Loucy (cell line): Measurements from ENCODE around the gene SLC26A9.

Source experiments
- H2AFZ ChIP-seq: fragments of 200-600 bp; sonication (generic); 2 replicates; pipeline ENCODE4 v1.6.0; 2016; ENCODE audit warnings: antibody characterized with exemption, mild to moderate bottlenecking, low read length, moderate library complexity
- H3F3A ChIP-seq: fragments of 200-600 bp; 2 replicates; pipeline ENCODE4 v1.6.0; 2016; ENCODE audit warnings: antibody characterized with exemption, low read depth, mild to moderate bottlenecking
- H3K27me3 ChIP-seq: fragments of 200-600 bp; sonication (generic); 2 replicates; pipeline ENCODE4 v1.6.1; 2014; ENCODE audit warnings: low read length, mild to moderate bottlenecking; ENCODE audit not compliant: insufficient read depth, poor library complexity, severe bottlenecking
- H3K36me3 ChIP-seq: fragments of 200-600 bp; sonication (generic); 2 replicates; pipeline ENCODE4 v1.6.1; 2016; ENCODE audit warnings: low read length; ENCODE audit not compliant: insufficient read depth
- H3K4me1 ChIP-seq: fragments of 200-600 bp; sonication (generic); 2 replicates; pipeline ENCODE4 v1.5.1; 2014; ENCODE audit warnings: low read length, mild to moderate bottlenecking; ENCODE audit not compliant: insufficient read depth, poor library complexity, severe bottlenecking
- H3K4me2 ChIP-seq: fragments of 200-600 bp; sonication (generic); 2 replicates; pipeline ENCODE4 v1.6.0; 2014; ENCODE audit warnings: antibody characterized with exemption, low read length, low read depth, mild to moderate bottlenecking; ENCODE audit not compliant: poor library complexity, severe bottlenecking
- H3K4me3 ChIP-seq: fragments of 200-600 bp; sonication (generic); 2 replicates; pipeline ENCODE4 v1.5.1; 2014; ENCODE audit warnings: low read length, mild to moderate bottlenecking, mixed read lengths; ENCODE audit not compliant: poor library complexity, severe bottlenecking
- H3K79me2 ChIP-seq: fragments of 200-600 bp; sonication (generic); 2 replicates; pipeline ENCODE4 v1.6.1; 2014; ENCODE audit warnings: low read length; ENCODE audit not compliant: insufficient read depth
- H3K9ac ChIP-seq: fragments of 200-600 bp; sonication (generic); 2 replicates; pipeline ENCODE4 v1.6.0; 2014; ENCODE audit warnings: mild to moderate bottlenecking, low read depth, low read length, moderate library complexity; ENCODE audit not compliant: poor library complexity, severe bottlenecking
- H3K9me2 ChIP-seq: fragments of 200-600 bp; sonication (generic); replicated peaks from 2 replicates; pipeline ENCODE4 v1.6.1; 2016; ENCODE audit warnings: low read depth, low read length, mixed read lengths
- H3K9me3 ChIP-seq: fragments of 200-600 bp; sonication (generic); 2 replicates; pipeline ENCODE4 v1.6.1; 2014; ENCODE audit warnings: mild to moderate bottlenecking, antibody characterized with exemption, low read length, low read depth; ENCODE audit not compliant: insufficient read depth
- H4K20me1 ChIP-seq: fragments of 200-600 bp; sonication (generic); 2 replicates; pipeline ENCODE4 v1.6.0; 2014; ENCODE audit warnings: antibody characterized with exemption, low read length, mild to moderate bottlenecking; ENCODE audit not compliant: insufficient read depth, poor library complexity, severe bottlenecking
- EZH2phosphoT487 ChIP-seq: fragments of 200-600 bp; IDR thresholded peaks from 2 replicates; pipeline ENCODE4 v1.6.1; 2018; ENCODE audit warnings: antibody characterized with exemption, mild to moderate bottlenecking, moderate library complexity, borderline replicate concordance
- TF ChIP-seq, protein P1 (sequence below): fragments of 200-600 bp; sonication (generic); conservative IDR thresholded peaks from 2 replicates; pipeline ENCODE4 v1.5.1; 2014; ENCODE audit warnings: mild to moderate bottlenecking, antibody characterized with exemption, low read length

The SLC26A9 gene

DNA sequence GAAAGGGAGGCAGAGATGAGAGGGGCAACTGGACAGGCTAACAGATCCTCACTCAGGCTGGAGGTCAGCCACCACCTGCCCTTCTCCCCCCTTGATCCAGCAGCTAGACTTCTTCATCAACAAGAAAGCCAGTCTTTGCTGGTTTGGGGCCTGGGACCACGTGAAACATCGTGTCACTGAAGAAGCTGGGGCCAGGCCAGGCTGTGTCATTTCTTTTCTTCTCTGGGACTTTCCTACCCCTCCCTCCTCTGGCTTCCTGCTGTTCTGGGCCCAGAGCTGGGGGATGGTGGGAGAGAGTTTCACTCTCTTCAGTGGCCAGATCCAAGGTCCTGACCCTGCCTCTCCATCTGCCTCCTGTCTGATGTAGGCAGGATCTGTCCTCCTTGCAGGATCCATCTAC, 18.1 kb upstream of the SLC26A9 start:
- Histone ChIP-seq H3K9me2 (no peaks in the 10 kb centered on the region), H3K36me3 (no peaks in the 10 kb centered on the region), H3K27me3 (no peaks in the 10 kb centered on the region), H3K79me2 (no peaks in the 10 kb centered on the region), H2AFZ (no peak overlapping the region), H3F3A (no peaks in the 10 kb centered on the region), H3K9me3 (no peaks in the 10 kb centered on the region), H3K4me1 (peaks cover 9% of the 10 kb centered on the region), H3K4me3 (no peak overlapping the region), H3K9ac (peak overlapping the region; percentile 53), H4K20me1 (no peaks in the 10 kb centered on the region), H3K4me2 (no peak overlapping the region)
- TF ChIP-seq, protein P1, sequence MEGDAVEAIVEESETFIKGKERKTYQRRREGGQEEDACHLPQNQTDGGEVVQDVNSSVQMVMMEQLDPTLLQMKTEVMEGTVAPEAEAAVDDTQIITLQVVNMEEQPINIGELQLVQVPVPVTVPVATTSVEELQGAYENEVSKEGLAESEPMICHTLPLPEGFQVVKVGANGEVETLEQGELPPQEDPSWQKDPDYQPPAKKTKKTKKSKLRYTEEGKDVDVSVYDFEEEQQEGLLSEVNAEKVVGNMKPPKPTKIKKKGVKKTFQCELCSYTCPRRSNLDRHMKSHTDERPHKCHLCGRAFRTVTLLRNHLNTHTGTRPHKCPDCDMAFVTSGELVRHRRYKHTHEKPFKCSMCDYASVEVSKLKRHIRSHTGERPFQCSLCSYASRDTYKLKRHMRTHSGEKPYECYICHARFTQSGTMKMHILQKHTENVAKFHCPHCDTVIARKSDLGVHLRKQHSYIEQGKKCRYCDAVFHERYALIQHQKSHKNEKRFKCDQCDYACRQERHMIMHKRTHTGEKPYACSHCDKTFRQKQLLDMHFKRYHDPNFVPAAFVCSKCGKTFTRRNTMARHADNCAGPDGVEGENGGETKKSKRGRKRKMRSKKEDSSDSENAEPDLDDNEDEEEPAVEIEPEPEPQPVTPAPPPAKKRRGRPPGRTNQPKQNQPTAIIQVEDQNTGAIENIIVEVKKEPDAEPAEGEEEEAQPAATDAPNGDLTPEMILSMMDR = no peak
- TF ChIP-seq EZH2phosphoT487 = no peak

GRCh38 chr1:205959789-205960188, 16.5 kb upstream of the SLC26A9 start:
- no peak overlapping the region for H3K9ac ChIP-seq
- no peaks in the 10 kb centered on the region for H3K9me3 ChIP-seq
- H3K4me3 ChIP-seq = no peak overlapping the region
- no peaks in the 10 kb centered on the region for H4K20me1 ChIP-seq
- no peaks in the 10 kb centered on the region for H3K27me3 ChIP-seq
- H3K4me1 ChIP-seq = peaks cover 9% of the 10 kb centered on the region
- no peaks in the 10 kb centered on the region for H3K36me3 ChIP-seq
- no peak for TF ChIP-seq EZH2phosphoT487
- TF ChIP-seq, protein P1 = no peak
- no peaks in the 10 kb centered on the region for H3K79me2 ChIP-seq
- H3F3A ChIP-seq = no peaks in the 10 kb centered on the region
- no peak overlapping the region for H3K4me2 ChIP-seq
- no peak overlapping the region for H2AFZ ChIP-seq
- H3K9me2 ChIP-seq = no peaks in the 10 kb centered on the region

- Histone ChIP-seq H3K27me3 (no peaks in the 10 kb centered on the region), H3F3A (no peaks in the 10 kb centered on the region), H2AFZ (no peak overlapping the region), H3K4me3 (no peak overlapping the region), H3K36me3 (no peaks in the 10 kb centered on the region), H3K4me2 (no peak overlapping the region), H4K20me1 (no peaks in the 10 kb centered on the region), H3K9me2 (no peaks in the 10 kb centered on the region), H3K9ac (no peak overlapping the region), H3K79me2 (no peaks in the 10 kb centered on the region), H3K9me3 (no peaks in the 10 kb centered on the region), H3K4me1 (no peaks in the 10 kb centered on the region)
- TF ChIP-seq EZH2phosphoT487 = no peak
- TF ChIP-seq, protein P1 = no peak
These were observed 12.2 kb upstream of the SLC26A9 start for GRCh38 chr1:205955499-205955898.
